WTC11 (cell line): ENCODE data around the gene UBALD1. TPM values are rescaled to one million over a fixed set of nuclear protein-coding genes. Genes with fewer than 3 reads are reported as not detected.

ENCODE experiments used
- ATAC-seq: fragments of 200-7000 bp; cut with Tn5 transposase; 2 replicates; pipeline ENCODE4 v1.10.0; 2021; ENCODE audit warnings: mild to moderate bottlenecking, moderate library complexity
- CTCF ChIA-PET: fragments of 300-600 bp; sonication (Branson Sonifier 250); formaldehyde crosslinking; loops from one replicate; lab custom pipeline; 2021; ENCODE audit warnings: antibody characterized with exemption; lab: Charles Lee
- POLR2A ChIA-PET: fragments of 350-600 bp; sonication (Branson Sonifier 250); formaldehyde crosslinking; loops from one replicate; lab custom pipeline; 2021; ENCODE audit warnings: antibody characterized with exemption; lab: Charles Lee
- DNase-seq: peaks from one replicate; pipeline ENCODE4 v3.0.0; 2021; ENCODE audit warnings: low spot score
- H3K27ac Mint-ChIP-seq: 2 replicates; pipeline ENCODE4 v1.8.0; 2021; ENCODE audit warnings: mixed read lengths
- H3K27me3 Mint-ChIP-seq: 2 replicates; pipeline ENCODE4 v1.8.0; 2021; ENCODE audit warnings: low read depth, mild to moderate bottlenecking, moderate library complexity, mixed read lengths
- H3K36me3 Mint-ChIP-seq: 2 replicates; pipeline ENCODE4 v1.8.0; 2021; ENCODE audit warnings: mixed read lengths
- H3K4me1 Mint-ChIP-seq: 2 replicates; pipeline ENCODE4 v1.8.0; 2022; ENCODE audit warnings: mixed read lengths
- H3K4me3 Mint-ChIP-seq: 2 replicates; pipeline ENCODE4 v1.8.0; 2021; ENCODE audit warnings: mild to moderate bottlenecking, moderate library complexity, mixed read lengths
- H3K9me3 Mint-ChIP-seq: 2 replicates; pipeline ENCODE4 v1.8.0; 2021; ENCODE audit warnings: mixed read lengths
- CREB1 ChIP-seq: sonication (generic); formaldehyde crosslinking; IDR thresholded peaks from 2 replicates; pipeline ENCODE4 v1.8.0; 2023; ENCODE audit warnings: mild to moderate bottlenecking, missing genetic modification reagents
- FOXJ3 ChIP-seq: sonication (generic); formaldehyde crosslinking; IDR thresholded peaks from 2 replicates; pipeline ENCODE4 v1.9.0; 2021; ENCODE audit warnings: missing genetic modification reagents, mild to moderate bottlenecking, borderline replicate concordance
- GABPB1 ChIP-seq: sonication (generic); formaldehyde crosslinking; IDR thresholded peaks from 2 replicates; pipeline ENCODE4 v1.8.1; 2023; ENCODE audit warnings: mild to moderate bottlenecking, missing genetic modification reagents
- MYBL2 ChIP-seq: sonication (generic); formaldehyde crosslinking; IDR thresholded peaks from 2 replicates; pipeline ENCODE4 v1.8.1; 2023; ENCODE audit warnings: mild to moderate bottlenecking, moderate library complexity, missing genetic modification reagents
- NR3C1 ChIP-seq: sonication (generic); formaldehyde crosslinking; conservative IDR thresholded peaks from 2 replicates; pipeline ENCODE4 v1.8.1; 2023; ENCODE audit warnings: low read depth, mild to moderate bottlenecking, missing genetic modification reagents
- ZBTB21 ChIP-seq: sonication (generic); formaldehyde crosslinking; IDR thresholded peaks from 2 replicates; pipeline ENCODE4 v1.8.1; 2023; ENCODE audit warnings: mild to moderate bottlenecking, missing genetic modification reagents, borderline replicate concordance
- ZNF121 ChIP-seq: sonication (generic); formaldehyde crosslinking; IDR thresholded peaks from 2 replicates; pipeline ENCODE4 v1.8.0; 2023; ENCODE audit warnings: missing genetic modification reagents
- ZNF396 ChIP-seq: fragments of 250-450 bp; sonication (Bioruptor Pico); IDR thresholded peaks from 2 replicates; pipeline ENCODE4 v1.8.0; 2021; ENCODE audit warnings: mild to moderate bottlenecking, moderate library complexity, borderline replicate concordance
- total RNA-seq: library from RNA; stranded (reverse); gene quantifications from 3 replicates; pipeline ENCODE4 v1.2.3, GENCODE V29; 2021
- TF ChIP-seq, protein P1 (sequence below): sonication (generic); formaldehyde crosslinking; IDR thresholded peaks from 2 replicates; pipeline ENCODE4 v1.8.1; 2022; ENCODE audit warnings: mild to moderate bottlenecking, moderate library complexity, missing genetic modification reagents
- TF ChIP-seq, protein P2 (sequence below): sonication (generic); formaldehyde crosslinking; IDR thresholded peaks from 2 replicates; pipeline ENCODE4 v1.8.1; 2022; ENCODE audit warnings: low read depth, missing genetic modification reagents, borderline replicate concordance
- TF ChIP-seq, protein P3 (sequence below): sonication (generic); formaldehyde crosslinking; conservative IDR thresholded peaks from 2 replicates; pipeline ENCODE4 v1.8.1; 2022; ENCODE audit warnings: mild to moderate bottlenecking, missing genetic modification reagents
- TF ChIP-seq, protein P4 (sequence below): sonication (generic); formaldehyde crosslinking; IDR thresholded peaks from 2 replicates; pipeline ENCODE4 v1.8.0; 2022; ENCODE audit warnings: mild to moderate bottlenecking, missing genetic modification reagents
- TF ChIP-seq, protein P5 (sequence below): fragments of 250-450 bp; sonication (Bioruptor Pico); IDR thresholded peaks from 2 replicates; pipeline ENCODE4 v1.9.0; 2021; ENCODE audit warnings: mild to moderate bottlenecking, borderline replicate concordance
- TF ChIP-seq, protein P6 (sequence below): sonication (generic); formaldehyde crosslinking; IDR thresholded peaks from 2 replicates; pipeline ENCODE4 v1.8.1; 2022; ENCODE audit warnings: mild to moderate bottlenecking, missing genetic modification reagents, moderate library complexity, borderline replicate concordance
- TF ChIP-seq, protein P7 (sequence below): sonication (generic); formaldehyde crosslinking; IDR thresholded peaks from 2 replicates; pipeline ENCODE4 v1.8.1; 2023; ENCODE audit warnings: mild to moderate bottlenecking, missing genetic modification reagents, moderate library complexity

The UBALD1 gene
- total RNA-seq, 1 experiment from 2014 or later, result 56.8 TPM

DNA sequence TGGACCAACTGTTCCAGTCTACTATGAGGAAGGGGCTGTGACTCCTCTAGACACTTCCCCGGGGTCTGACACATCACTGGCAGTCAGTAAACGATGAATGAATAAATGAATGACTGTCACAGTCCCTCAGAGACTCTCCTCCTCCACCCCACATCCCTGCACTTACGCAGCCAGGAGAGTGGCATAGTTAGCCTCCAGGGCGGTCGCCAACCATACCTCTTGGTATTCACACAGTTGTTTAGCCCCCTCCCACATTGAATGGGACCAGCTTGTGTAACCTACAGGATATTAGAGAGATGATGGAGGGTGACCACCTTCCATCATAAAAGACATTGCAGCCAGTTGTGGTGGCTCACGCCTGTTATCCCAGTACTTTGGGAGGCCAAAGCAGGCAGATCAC is 25.7 kb downstream of the UBALD1 start:
- H3K4me1 Mint-ChIP-seq, result peaks cover 26% of the 10 kb centered on the region
- ChIA-PET CTCF (no interaction called here), POLR2A (no interaction called here)
- ATAC-seq, result no peak
- peaks cover 7% of the 10 kb centered on the region for H3K27me3 Mint-ChIP-seq
- peaks cover 5% of the 10 kb centered on the region for H3K36me3 Mint-ChIP-seq
- H3K27ac Mint-ChIP-seq, result no peak overlapping the region
- no peak for DNase-seq
- H3K9me3 Mint-ChIP-seq, result peaks cover 14% of the 10 kb centered on the region
- TF ChIP-seq GABPB1 (CRISPR knock-in tag) (no peak), NR3C1 (CRISPR knock-in tag) (no peak)
- H3K4me3 Mint-ChIP-seq, result no peak overlapping the region

DNA sequence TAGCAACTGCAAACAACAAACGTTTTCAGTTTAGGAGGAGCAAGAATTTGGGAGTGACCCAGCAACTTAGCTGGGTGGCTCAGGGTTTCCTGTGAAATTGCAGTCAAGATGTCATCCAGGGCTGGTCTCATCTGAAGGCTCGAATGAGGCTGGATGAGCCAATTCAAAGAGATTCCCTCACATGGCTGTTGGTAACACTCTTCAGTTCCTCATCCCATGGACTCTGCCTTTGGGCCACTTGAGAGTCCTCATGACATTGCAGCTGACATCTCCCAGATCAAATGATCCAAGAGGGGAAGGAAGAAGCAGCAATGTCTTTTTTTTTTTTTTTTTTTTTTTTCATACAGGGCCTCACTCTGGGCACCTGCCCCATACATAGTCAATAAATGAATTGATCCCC is 26.3 kb downstream of the UBALD1 start:
- no peak overlapping the region for H3K27ac Mint-ChIP-seq
- peaks cover 21% of the 10 kb centered on the region for H3K4me1 Mint-ChIP-seq
- TF ChIP-seq, protein P1, sequence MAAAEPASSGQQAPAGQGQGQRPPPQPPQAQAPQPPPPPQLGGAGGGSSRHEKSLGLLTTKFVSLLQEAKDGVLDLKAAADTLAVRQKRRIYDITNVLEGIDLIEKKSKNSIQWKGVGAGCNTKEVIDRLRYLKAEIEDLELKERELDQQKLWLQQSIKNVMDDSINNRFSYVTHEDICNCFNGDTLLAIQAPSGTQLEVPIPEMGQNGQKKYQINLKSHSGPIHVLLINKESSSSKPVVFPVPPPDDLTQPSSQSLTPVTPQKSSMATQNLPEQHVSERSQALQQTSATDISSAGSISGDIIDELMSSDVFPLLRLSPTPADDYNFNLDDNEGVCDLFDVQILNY (CRISPR knock-in tag), result no peak
- TF ChIP-seq ZBTB21 (CRISPR knock-in tag) (no peak), MYBL2 (CRISPR knock-in tag) (no peak), GABPB1 (CRISPR knock-in tag) (no peak), ZNF121 (CRISPR knock-in tag) (no peak), ZNF396 (CRISPR knock-in tag) (no peak), FOXJ3 (CRISPR knock-in tag) (no peak), NR3C1 (CRISPR knock-in tag) (no peak), CREB1 (CRISPR knock-in tag) (no peak)
- TF ChIP-seq, protein P2, sequence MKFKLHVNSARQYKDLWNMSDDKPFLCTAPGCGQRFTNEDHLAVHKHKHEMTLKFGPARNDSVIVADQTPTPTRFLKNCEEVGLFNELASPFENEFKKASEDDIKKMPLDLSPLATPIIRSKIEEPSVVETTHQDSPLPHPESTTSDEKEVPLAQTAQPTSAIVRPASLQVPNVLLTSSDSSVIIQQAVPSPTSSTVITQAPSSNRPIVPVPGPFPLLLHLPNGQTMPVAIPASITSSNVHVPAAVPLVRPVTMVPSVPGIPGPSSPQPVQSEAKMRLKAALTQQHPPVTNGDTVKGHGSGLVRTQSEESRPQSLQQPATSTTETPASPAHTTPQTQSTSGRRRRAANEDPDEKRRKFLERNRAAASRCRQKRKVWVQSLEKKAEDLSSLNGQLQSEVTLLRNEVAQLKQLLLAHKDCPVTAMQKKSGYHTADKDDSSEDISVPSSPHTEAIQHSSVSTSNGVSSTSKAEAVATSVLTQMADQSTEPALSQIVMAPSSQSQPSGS (CRISPR knock-in tag), result no peak
- TF ChIP-seq, protein P3, sequence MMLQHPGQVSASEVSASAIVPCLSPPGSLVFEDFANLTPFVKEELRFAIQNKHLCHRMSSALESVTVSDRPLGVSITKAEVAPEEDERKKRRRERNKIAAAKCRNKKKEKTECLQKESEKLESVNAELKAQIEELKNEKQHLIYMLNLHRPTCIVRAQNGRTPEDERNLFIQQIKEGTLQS, result no peak
- TF ChIP-seq, protein P4, sequence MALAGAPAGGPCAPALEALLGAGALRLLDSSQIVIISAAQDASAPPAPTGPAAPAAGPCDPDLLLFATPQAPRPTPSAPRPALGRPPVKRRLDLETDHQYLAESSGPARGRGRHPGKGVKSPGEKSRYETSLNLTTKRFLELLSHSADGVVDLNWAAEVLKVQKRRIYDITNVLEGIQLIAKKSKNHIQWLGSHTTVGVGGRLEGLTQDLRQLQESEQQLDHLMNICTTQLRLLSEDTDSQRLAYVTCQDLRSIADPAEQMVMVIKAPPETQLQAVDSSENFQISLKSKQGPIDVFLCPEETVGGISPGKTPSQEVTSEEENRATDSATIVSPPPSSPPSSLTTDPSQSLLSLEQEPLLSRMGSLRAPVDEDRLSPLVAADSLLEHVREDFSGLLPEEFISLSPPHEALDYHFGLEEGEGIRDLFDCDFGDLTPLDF, result no peak
- TF ChIP-seq, protein P5, sequence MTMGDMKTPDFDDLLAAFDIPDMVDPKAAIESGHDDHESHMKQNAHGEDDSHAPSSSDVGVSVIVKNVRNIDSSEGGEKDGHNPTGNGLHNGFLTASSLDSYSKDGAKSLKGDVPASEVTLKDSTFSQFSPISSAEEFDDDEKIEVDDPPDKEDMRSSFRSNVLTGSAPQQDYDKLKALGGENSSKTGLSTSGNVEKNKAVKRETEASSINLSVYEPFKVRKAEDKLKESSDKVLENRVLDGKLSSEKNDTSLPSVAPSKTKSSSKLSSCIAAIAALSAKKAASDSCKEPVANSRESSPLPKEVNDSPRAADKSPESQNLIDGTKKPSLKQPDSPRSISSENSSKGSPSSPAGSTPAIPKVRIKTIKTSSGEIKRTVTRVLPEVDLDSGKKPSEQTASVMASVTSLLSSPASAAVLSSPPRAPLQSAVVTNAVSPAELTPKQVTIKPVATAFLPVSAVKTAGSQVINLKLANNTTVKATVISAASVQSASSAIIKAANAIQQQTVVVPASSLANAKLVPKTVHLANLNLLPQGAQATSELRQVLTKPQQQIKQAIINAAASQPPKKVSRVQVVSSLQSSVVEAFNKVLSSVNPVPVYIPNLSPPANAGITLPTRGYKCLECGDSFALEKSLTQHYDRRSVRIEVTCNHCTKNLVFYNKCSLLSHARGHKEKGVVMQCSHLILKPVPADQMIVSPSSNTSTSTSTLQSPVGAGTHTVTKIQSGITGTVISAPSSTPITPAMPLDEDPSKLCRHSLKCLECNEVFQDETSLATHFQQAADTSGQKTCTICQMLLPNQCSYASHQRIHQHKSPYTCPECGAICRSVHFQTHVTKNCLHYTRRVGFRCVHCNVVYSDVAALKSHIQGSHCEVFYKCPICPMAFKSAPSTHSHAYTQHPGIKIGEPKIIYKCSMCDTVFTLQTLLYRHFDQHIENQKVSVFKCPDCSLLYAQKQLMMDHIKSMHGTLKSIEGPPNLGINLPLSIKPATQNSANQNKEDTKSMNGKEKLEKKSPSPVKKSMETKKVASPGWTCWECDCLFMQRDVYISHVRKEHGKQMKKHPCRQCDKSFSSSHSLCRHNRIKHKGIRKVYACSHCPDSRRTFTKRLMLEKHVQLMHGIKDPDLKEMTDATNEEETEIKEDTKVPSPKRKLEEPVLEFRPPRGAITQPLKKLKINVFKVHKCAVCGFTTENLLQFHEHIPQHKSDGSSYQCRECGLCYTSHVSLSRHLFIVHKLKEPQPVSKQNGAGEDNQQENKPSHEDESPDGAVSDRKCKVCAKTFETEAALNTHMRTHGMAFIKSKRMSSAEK (CRISPR knock-in tag), result no peak
- TF ChIP-seq, protein P6, sequence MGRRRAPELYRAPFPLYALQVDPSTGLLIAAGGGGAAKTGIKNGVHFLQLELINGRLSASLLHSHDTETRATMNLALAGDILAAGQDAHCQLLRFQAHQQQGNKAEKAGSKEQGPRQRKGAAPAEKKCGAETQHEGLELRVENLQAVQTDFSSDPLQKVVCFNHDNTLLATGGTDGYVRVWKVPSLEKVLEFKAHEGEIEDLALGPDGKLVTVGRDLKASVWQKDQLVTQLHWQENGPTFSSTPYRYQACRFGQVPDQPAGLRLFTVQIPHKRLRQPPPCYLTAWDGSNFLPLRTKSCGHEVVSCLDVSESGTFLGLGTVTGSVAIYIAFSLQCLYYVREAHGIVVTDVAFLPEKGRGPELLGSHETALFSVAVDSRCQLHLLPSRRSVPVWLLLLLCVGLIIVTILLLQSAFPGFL, result no peak
- TF ChIP-seq, protein P7, sequence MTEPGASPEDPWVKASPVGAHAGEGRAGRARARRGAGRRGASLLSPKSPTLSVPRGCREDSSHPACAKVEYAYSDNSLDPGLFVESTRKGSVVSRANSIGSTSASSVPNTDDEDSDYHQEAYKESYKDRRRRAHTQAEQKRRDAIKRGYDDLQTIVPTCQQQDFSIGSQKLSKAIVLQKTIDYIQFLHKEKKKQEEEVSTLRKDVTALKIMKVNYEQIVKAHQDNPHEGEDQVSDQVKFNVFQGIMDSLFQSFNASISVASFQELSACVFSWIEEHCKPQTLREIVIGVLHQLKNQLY (CRISPR knock-in tag), result no peak
- H3K4me3 Mint-ChIP-seq, result no peak overlapping the region
- ChIA-PET POLR2A (no interaction called here), CTCF (interaction anchor here (0.7 to 1.1 kb wide), 4 partner anchors 28 to 1661 kb away, joined by 3 to 6 read pairs (median 3); partner anchors contain the start of gene MGRN1)
- H3K36me3 Mint-ChIP-seq, result peaks cover 5% of the 10 kb centered on the region
- H3K27me3 Mint-ChIP-seq, result peaks cover 7% of the 10 kb centered on the region
- ATAC-seq, result no peak
- no peak for DNase-seq
- peaks cover 14% of the 10 kb centered on the region for H3K9me3 Mint-ChIP-seq
